GM18858 (cell line): ENCODE results near the gene EPHA1.

Experiments used
- ATAC-seq: cut with Tn5 transposase; IDR thresholded peaks from one replicate; pipeline ENCODE4 v1.9.1; 2021; ENCODE audit not compliant: unreplicated experiment

Gene EPHA1

GRCh38 chr7:143375298-143376034 is 33.2 kb downstream of the EPHA1 start:
- ATAC-seq: no peak

GRCh38 chr7:143374561-143374960 is 34.1 kb downstream of the EPHA1 start:
- ATAC-seq: no peak

GRCh38 chr7:143373255-143373794 is 35.3 kb downstream of the EPHA1 start:
- ATAC-seq: no peak

GRCh38 chr7:143372070-143372469 is 36.6 kb downstream of the EPHA1 start:
- ATAC-seq: no peak

- ATAC-seq: no peak
Observed at GRCh38 chr7:143369678-143370651, 38.7 kb downstream of the EPHA1 start.

- ATAC-seq: no peak
Observed at GRCh38 chr7:143368387-143368786, 40.3 kb downstream of the EPHA1 start.

GRCh38 chr7:143367972-143368371 is 40.7 kb downstream of the EPHA1 start:
- no peak for ATAC-seq

- ATAC-seq: no peak
Observed at GRCh38 chr7:143363016-143363937, 45.4 kb downstream of the EPHA1 start.

GRCh38 chr7:143362131-143363015 is 46.3 kb downstream of the EPHA1 start, which contains the start of gene FAM131B:
Gene FAM131B, minus strand, starts transcription at chr7:143362713. Its CDS starts 110 bp downstream, at chr7:143362603.
- no peak for ATAC-seq

GRCh38 chr7:143361552-143362130 is 47.0 kb downstream of the EPHA1 start:
- no peak for ATAC-seq

GRCh38 chr7:143360788-143361551 is 47.7 kb downstream of the EPHA1 start:
- no peak for ATAC-seq

- no peak for ATAC-seq
Observed at GRCh38 chr7:143359771-143360353, 48.8 kb downstream of the EPHA1 start.

GRCh38 chr7:143358626-143359025 is 50.0 kb downstream of the EPHA1 start:
- no peak for ATAC-seq

- no peak for ATAC-seq
Observed at GRCh38 chr7:143356414-143357050, 52.1 kb downstream of the EPHA1 start.

GRCh38 chr7:143355450-143356385 is 52.9 kb downstream of the EPHA1 start:
- ATAC-seq: no peak

- ATAC-seq: no peak
Observed at GRCh38 chr7:143354965-143355364, 53.7 kb downstream of the EPHA1 start.
